Measurements from ENCODE around the gene PCBD2.
A peak's percentile ranks its signal among the peaks of the same experiment; 100 is the strongest.
"Not testable (repeated sequence)": the region's sequence is repeated elsewhere in the genome, so short reads cannot be mapped to it uniquely, and the experiment has no call there.

The PCBD2 gene

DNA sequence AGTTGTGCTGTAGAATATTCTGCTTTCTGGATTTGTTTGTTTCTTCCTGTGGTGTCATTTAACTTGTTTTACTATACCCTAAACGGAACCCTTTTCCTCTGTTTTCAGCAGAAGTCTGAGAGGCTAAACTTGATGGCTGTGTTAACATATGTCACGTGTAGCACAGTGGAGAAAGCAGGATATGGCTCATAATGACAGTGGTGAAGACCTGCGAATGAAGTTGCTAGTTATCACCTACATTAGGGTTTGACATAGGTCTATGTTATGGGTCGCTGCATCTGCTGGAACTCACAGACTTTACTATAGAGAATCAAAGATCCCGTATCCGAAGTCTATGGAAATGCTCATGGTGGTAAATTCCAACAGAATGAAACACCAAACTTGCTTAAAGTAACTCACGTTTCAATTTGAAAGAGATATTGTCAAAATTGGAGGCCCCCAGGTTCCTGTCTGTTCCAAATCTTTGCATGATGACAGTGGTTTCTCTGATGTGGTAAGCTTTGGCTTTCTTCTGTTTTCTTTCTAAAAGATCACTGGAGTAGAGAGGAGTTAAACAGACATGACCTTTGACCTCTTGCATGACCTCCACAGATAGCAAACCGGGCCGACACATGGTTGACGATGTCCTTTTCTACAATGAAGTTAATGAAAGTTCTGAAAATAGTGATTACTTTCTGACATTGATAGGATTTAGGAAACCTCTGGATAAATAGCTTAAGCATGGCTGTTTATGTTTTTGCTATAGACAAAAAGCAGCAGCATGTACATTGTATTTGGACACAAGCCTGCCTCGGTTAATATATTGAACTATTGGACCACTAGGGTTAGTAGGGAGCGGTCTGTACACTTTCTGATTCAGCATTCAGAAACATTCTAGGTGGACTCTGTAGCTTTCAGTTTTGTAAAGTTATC is 59.7 kb downstream of the PCBD2 start:
- DNase-seq = no peak

GRCh38 chr5:134965271-134965825 is 60.4 kb downstream of the PCBD2 start:
- no peak for DNase-seq

DNA sequence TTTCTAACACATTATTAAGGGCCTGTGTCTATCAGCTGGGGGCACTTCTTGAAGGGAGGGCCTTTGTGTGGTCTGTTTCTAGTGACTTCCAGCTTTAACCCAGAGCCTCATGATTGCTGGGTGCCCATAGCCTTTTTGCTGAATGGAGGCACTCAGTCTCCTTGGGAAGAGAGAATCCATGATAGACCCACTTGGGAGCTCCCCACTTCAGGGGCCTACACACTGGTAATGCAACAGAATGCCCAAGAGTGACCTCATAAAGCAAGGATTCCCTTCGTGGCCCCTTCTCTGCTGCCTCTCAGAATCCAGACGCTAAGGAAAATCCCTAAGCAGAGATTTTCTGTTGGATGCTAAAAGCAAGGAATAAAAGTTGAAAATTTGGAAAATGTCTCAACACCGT is 62.7 kb downstream of the PCBD2 start, which contains the start of gene CATSPER3:
Gene CATSPER3 (plus strand): TSS at position 301 of the 400 bp plus-strand sequence. CDS start 85 bp downstream, at position 386.
- no peak for DNase-seq

GRCh38 chr5:134968055-134968454 is 63.1 kb downstream of the PCBD2 start:
- DNase-seq = no peak

GRCh38 chr5:134969166-134969565 is 64.2 kb downstream of the PCBD2 start:
- DNase-seq = no peak

- DNase-seq = no peak
Measured at GRCh38 chr5:134975078-134975715, 70.3 kb downstream of the PCBD2 start.

GRCh38 chr5:134975843-134976242 is 70.9 kb downstream of the PCBD2 start:
- DNase-seq = no peak

DNA sequence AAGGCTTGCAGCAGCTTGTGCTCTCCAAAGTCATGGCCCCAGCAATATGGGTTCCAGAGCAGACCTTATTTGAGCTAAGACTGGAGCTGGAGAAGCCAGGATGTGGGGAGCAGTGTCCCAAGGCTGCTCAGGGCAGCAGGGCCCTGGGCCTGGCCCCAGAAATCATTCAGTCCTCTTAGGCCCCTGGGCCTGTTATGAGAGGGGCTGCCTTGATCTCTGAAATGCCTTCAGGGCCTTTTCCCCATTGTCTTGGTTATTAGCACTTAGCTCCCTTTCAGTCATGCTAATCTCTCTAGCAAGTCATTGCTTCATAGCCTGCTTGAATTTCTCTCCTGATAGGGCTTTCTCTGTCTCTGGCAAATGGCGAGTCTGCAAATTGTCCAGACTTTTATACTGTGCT is 71.9 kb downstream of the PCBD2 start:
- DNase-seq = no peak

GRCh38 chr5:134979416-134979815 is 74.5 kb downstream of the PCBD2 start:
- DNase-seq = no peak

DNA sequence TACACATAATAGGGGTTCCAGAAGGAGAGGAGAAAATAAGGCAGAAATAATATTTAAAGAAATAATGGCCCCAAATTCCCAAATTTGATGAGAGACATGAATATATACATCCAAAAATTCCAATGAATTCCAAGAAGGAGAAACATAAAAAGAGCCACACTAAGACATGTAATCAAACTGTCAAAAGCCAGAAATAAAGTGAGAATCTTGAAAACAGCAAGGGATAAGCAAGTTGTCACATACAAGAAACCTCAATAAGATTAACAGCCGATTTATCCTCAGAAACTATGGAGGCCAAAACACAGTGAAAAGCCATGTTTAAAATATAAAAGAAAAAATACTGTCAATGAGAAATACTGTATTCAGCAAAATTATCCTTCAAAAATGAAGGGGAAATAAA is 77.3 kb downstream of the PCBD2 start:
- DNase-seq = no peak

GRCh38 chr5:134989266-134989830 is 84.4 kb downstream of the PCBD2 start:
- DNase-seq = no peak

- not testable (repeated sequence) for DNase-seq
Measured at GRCh38 chr5:134990183-134990582, 85.3 kb downstream of the PCBD2 start.

GRCh38 chr5:134992148-134992547 is 87.2 kb downstream of the PCBD2 start:
- no peak for DNase-seq

DNA sequence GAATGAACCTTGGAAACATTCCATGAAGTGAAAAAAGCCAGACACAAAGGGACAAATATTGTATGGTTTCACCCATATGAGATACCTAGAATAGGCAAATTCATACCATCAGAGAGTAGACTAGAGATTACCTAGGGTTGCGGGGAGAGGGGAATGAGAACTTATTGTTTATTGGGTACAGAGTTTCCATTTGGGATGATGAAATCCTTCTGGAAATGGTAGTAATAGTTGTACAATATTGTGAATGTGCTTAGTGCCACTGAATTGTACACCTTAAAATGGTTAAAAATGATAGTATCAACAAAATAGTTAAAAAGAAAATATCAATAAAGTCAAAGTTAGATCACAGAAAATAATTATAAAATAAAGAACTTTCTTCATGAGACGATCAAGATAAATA is 88.2 kb downstream of the PCBD2 start:
- no peak for DNase-seq

- peak; percentile 3 to 24 (median 24) for DNase-seq
Measured at GRCh38 chr5:134994560-134995156, 89.7 kb downstream of the PCBD2 start.

- DNase-seq = no peak
Measured at GRCh38 chr5:134995850-134996402, 91.0 kb downstream of the PCBD2 start.

DNA sequence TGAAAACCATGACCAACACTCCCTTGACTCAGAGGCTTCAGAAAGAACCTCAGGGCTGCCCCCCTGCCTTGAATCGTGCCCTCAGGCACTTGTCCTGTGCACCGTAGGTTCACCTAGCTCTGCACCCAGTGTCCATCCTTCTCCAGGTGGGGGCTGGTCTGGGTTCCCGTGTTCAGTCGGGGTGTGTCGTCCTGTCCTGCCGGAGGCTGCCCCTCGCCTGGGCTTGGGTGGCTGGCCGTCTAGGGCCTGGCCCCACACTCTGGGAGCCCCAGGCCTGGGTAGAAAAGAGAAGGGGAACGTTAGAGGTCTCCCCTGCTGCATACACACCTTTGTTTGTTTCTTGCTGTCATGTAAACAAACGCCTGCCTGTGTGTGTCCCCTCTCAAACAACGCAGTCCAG is 92.1 kb downstream of the PCBD2 start:
- DNase-seq = no peak

- DNase-seq = not testable (repeated sequence)
Measured at GRCh38 chr5:134998068-134998467, 93.1 kb downstream of the PCBD2 start.

- no peak for DNase-seq
Measured at GRCh38 chr5:135004376-135004775, 99.4 kb downstream of the PCBD2 start.

DNA sequence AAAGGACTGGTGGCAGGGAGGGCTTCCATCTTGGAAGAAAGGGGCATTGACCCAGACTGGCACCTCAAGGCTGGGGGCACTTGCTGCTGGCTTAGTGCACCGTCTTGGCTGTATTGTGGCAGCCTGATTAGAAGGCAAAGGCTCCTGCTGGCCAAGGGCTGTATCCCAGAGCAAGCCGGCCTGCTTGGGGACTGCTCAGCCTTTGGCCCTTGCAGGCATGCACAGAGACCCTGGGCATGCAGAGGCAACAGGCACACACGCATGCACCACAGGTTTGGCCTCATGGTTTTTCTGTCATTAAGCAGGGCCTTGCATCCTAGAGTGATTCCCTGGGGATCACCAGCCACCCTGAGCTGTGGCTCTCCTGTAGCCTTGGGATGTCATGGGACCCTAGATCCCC is 100.1 kb downstream of the PCBD2 start:
- DNase-seq = no peak

- DNase-seq = no peak
Measured at GRCh38 chr5:135007305-135007704, 102.4 kb downstream of the PCBD2 start.

GRCh38 chr5:135007749-135008363 is 102.9 kb downstream of the PCBD2 start:
- no peak for DNase-seq

All from suppressor macrophage treated with lipopolysaccharide for 1 hour (primary cell).